SK-N-SH (cell line): ENCODE results near the gene STK4. TPM values are rescaled to one million over a fixed set of nuclear protein-coding genes. Genes with fewer than 3 reads are reported as not detected.

Experiments
- CTCF ChIA-PET: fragments of 300-600, 350-600 bp; formaldehyde crosslinking; extraction: SDS; loops from one replicate; lab custom pipeline; 2021; lab: Yijun Ruan, JAX
- POLR2A ChIA-PET: fragments of 350-600 bp; sonication (Branson Sonifier 250); formaldehyde crosslinking; extraction: SDS; loops from one replicate; lab custom pipeline; 2020; ENCODE audit warnings: antibody characterized with exemption, inconsistent platforms; lab: Yijun Ruan, JAX
- DNase-seq: peaks from one replicate; pipeline ENCODE4 v3.0.0; 2012
- H2AFZ ChIP-seq: fragments of 200-600 bp; sonication (generic); 2 replicates; pipeline ENCODE4 v1.8.1; 2016; ENCODE audit warnings: antibody characterized with exemption, mild to moderate bottlenecking, low read depth
- H3F3A ChIP-seq: fragments of 200-600 bp; sonication (generic); replicated peaks from 2 replicates; pipeline ENCODE3; 2016; ENCODE audit warnings: antibody characterized with exemption, mild to moderate bottlenecking; ENCODE audit not compliant: insufficient read depth
- H3K27ac ChIP-seq, 2 experiments: fragments of 200-500 bp in 1 of 2; fragments of 200-600 bp in 1 of 2; sonication (Bioruptor generic) in 1 of 2; sonication (generic), shearing (Covaris generic) in 1 of 2; 2 replicates each; pipeline versions ENCODE4 v1.5.1 to v1.6.1; 2014 to 2016; ENCODE audit warnings: low read depth in 2 of 2, inconsistent platforms in 1 of 2, low read length in 1 of 2, mild to moderate bottlenecking in 1 of 2, mixed read lengths in 1 of 2
- H3K27me3 ChIP-seq: fragments of 200-600 bp; sonication (generic), shearing (Covaris generic); 2 replicates; pipeline ENCODE4 v1.6.1; 2016; ENCODE audit warnings: mixed run types; ENCODE audit not compliant: insufficient read depth
- H3K36me3 ChIP-seq, 2 experiments: fragments of 200-500 bp in 1 of 2; fragments of 200-600 bp in 1 of 2; sonication (Bioruptor generic) in 1 of 2; sonication (generic) in 1 of 2; replicated peaks in 1 of 2; 2 replicates each; pipeline versions ENCODE3 to v1.5.1; 2014 to 2016; ENCODE audit warnings: low read length in 1 of 2, mild to moderate bottlenecking in 1 of 2; ENCODE audit not compliant: insufficient read depth in 2 of 2, control insufficient read depth in 1 of 2
- H3K4me1 ChIP-seq, 2 experiments: fragments of 200-500 bp in 1 of 2; fragments of 200-600 bp in 1 of 2; sonication (Bioruptor generic) in 1 of 2; sonication (generic), shearing (Covaris generic) in 1 of 2; 2 replicates each; pipeline versions ENCODE4 v1.5.1 to v1.6.1; 2014 to 2016; ENCODE audit warnings: low read depth in 1 of 2, low read length in 1 of 2, mixed run types in 1 of 2; ENCODE audit not compliant: insufficient read depth in 2 of 2, control insufficient read depth in 1 of 2
- H3K4me2 ChIP-seq: fragments of 200-600 bp; sonication (generic), shearing (Covaris generic); 2 replicates; pipeline ENCODE4 v1.6.1; 2017; ENCODE audit warnings: mixed run types
- H3K4me3 ChIP-seq, 2 experiments: fragments of 200-500 bp in 1 of 2; fragments of 200-600 bp in 1 of 2; sonication (Bioruptor generic) in 1 of 2; sonication (generic), shearing (Covaris generic) in 1 of 2; 2 replicates each; pipeline versions ENCODE4 v1.5.1 to v1.8.1; 2014 to 2016; ENCODE audit warnings: low read depth in 2 of 2, inconsistent platforms in 1 of 2, low read length in 1 of 2, mild to moderate bottlenecking in 1 of 2, mixed read lengths in 1 of 2, moderate library complexity in 1 of 2
- H3K79me2 ChIP-seq: fragments of 200-600 bp; sonication (generic); 2 replicates; pipeline ENCODE4 v1.8.1; 2017; ENCODE audit warnings: mild to moderate bottlenecking; ENCODE audit not compliant: insufficient read depth
- H3K9ac ChIP-seq: fragments of 200-600 bp; sonication (generic); 2 replicates; pipeline ENCODE4 v1.6.1; 2017; ENCODE audit warnings: mixed run types
- H3K9me2 ChIP-seq: fragments of 200-600 bp; sonication (generic); 2 replicates; pipeline ENCODE4 v1.6.1; 2017; ENCODE audit warnings: mixed run types
- H3K9me3 ChIP-seq: fragments of 200-600 bp; sonication (generic); 2 replicates; pipeline ENCODE4 v1.6.1; 2017; ENCODE audit warnings: mixed run types, mild to moderate bottlenecking, moderate library complexity
- H4K20me1 ChIP-seq: fragments of 200-600 bp; sonication (generic); 2 replicates; pipeline ENCODE4 v1.6.1; 2017; ENCODE audit warnings: mild to moderate bottlenecking, mixed run types; ENCODE audit not compliant: insufficient read depth
- CHD2 ChIP-seq: fragments of 150-350 bp; IDR thresholded peaks from 2 replicates; pipeline ENCODE4 v1.6.1; 2018; ENCODE audit warnings: low read length; ENCODE audit not compliant: partially characterized antibody
- ELF1 ChIP-seq: IDR thresholded peaks from 2 replicates; pipeline ENCODE4 v1.4.0; 2012
- FOXM1 ChIP-seq: IDR thresholded peaks from 2 replicates; pipeline ENCODE4 v1.4.0; 2012; ENCODE audit warnings: low read depth, mild to moderate bottlenecking
- GABPA ChIP-seq: IDR thresholded peaks from 2 replicates; pipeline ENCODE4 v1.4.0; 2012; ENCODE audit warnings: low read depth, mild to moderate bottlenecking
- GATA2 ChIP-seq: sonication (generic); formaldehyde crosslinking; IDR thresholded peaks from 2 replicates; pipeline ENCODE4 v1.5.0; 2020; ENCODE audit warnings: mild to moderate bottlenecking, missing genetic modification reagents
- JUND ChIP-seq: IDR thresholded peaks from 2 replicates; pipeline ENCODE4 v1.4.0; 2012
- MAX ChIP-seq: IDR thresholded peaks from 2 replicates; pipeline ENCODE4 v1.4.0; 2012; ENCODE audit warnings: low read depth
- MEF2A ChIP-seq: IDR thresholded peaks from 2 replicates; pipeline ENCODE4 v1.4.0; 2012; ENCODE audit warnings: low read depth, borderline replicate concordance
- MXI1 ChIP-seq: IDR thresholded peaks from 2 replicates; pipeline ENCODE4 v1.6.1; 2012; ENCODE audit warnings: mild to moderate bottlenecking, low read depth, low read length, improper control_type of control experiment
- NFIC ChIP-seq: IDR thresholded peaks from 2 replicates; pipeline ENCODE4 v1.4.0; 2012; ENCODE audit warnings: borderline replicate concordance
- NRF1 ChIP-seq: IDR thresholded peaks from 2 replicates; pipeline ENCODE4 v1.6.1; 2012; ENCODE audit warnings: low read depth, mild to moderate bottlenecking, low read length
- PBX3 ChIP-seq: IDR thresholded peaks from 2 replicates; pipeline ENCODE4; 2012
- POLR2AphosphoS5 ChIP-seq: IDR thresholded peaks from 2 replicates; pipeline ENCODE4 v1.6.1; 2012; ENCODE audit warnings: low read depth, low read length
- RAD21 ChIP-seq: IDR thresholded peaks from 2 replicates; pipeline ENCODE4 v1.6.1; 2012; ENCODE audit warnings: mild to moderate bottlenecking, low read length
- TEAD4 ChIP-seq: IDR thresholded peaks from 2 replicates; pipeline ENCODE4 v1.4.0; 2012; ENCODE audit warnings: mild to moderate bottlenecking, borderline replicate concordance; ENCODE audit not compliant: insufficient read depth
- WGBS: methylation state at CpG from one replicate; pipeline ENCODE4 v1.1.6; 2017; ENCODE audit warnings: low lambda C conversion rate; 5-methylcytosine and 5-hydroxymethylcytosine counted together
- polyA plus RNA-seq, 3 experiments: library from polyadenylated mRNA; depleted of rRNA; stranded (reverse); fragments of >200 nt; gene quantifications; 2 replicates each; pipeline ENCODE4 v1.2.3, GENCODE V29; 2012
- TF ChIP-seq, protein P1 (sequence below): IDR thresholded peaks from 2 replicates; pipeline ENCODE4 v1.4.0; 2012; ENCODE audit warnings: low read depth, borderline replicate concordance
- TF ChIP-seq, protein P2 (sequence below): fragments of 150-350 bp; IDR thresholded peaks from 2 replicates; pipeline ENCODE4 v1.6.1; 2016; ENCODE audit warnings: mild to moderate bottlenecking, low read depth, low read length

STK4 gene
- polyA plus RNA-seq, 1 of the 3 experiments (the other 2 are of a cell fraction): 11.4 TPM

GRCh38 chr20:44938637-44939036 is 27.7 kb upstream of the STK4 start:
- TF ChIP-seq, protein P1, sequence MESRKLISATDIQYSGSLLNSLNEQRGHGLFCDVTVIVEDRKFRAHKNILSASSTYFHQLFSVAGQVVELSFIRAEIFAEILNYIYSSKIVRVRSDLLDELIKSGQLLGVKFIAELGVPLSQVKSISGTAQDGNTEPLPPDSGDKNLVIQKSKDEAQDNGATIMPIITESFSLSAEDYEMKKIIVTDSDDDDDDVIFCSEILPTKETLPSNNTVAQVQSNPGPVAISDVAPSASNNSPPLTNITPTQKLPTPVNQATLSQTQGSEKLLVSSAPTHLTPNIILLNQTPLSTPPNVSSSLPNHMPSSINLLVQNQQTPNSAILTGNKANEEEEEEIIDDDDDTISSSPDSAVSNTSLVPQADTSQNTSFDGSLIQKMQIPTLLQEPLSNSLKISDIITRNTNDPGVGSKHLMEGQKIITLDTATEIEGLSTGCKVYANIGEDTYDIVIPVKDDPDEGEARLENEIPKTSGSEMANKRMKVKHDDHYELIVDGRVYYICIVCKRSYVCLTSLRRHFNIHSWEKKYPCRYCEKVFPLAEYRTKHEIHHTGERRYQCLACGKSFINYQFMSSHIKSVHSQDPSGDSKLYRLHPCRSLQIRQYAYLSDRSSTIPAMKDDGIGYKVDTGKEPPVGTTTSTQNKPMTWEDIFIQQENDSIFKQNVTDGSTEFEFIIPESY: no peak
- TF ChIP-seq JUND (no peak), CHD2 (no peak), TEAD4 (no peak), NFIC (no peak), GATA2 (CRISPR knock-in tag) (no peak), FOXM1 (no peak)
- TF ChIP-seq, protein P2, sequence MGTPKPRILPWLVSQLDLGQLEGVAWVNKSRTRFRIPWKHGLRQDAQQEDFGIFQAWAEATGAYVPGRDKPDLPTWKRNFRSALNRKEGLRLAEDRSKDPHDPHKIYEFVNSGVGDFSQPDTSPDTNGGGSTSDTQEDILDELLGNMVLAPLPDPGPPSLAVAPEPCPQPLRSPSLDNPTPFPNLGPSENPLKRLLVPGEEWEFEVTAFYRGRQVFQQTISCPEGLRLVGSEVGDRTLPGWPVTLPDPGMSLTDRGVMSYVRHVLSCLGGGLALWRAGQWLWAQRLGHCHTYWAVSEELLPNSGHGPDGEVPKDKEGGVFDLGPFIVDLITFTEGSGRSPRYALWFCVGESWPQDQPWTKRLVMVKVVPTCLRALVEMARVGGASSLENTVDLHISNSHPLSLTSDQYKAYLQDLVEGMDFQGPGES: no peak
- peaks cover 6% of the 10 kb centered on the region for H3F3A ChIP-seq
- ChIA-PET POLR2A (no interaction called here), CTCF (interaction anchor here (1.3 kb wide), 1 partner anchor 28 kb away, joined by 3 read pairs; no protein-coding TSS in a partner anchor)
- H3K9ac ChIP-seq: no peak overlapping the region
- no peak for DNase-seq
- no peaks in the 10 kb centered on the region for H3K27me3 ChIP-seq
- no peaks in the 10 kb centered on the region for H4K20me1 ChIP-seq
- H3K9me3 ChIP-seq: no peaks in the 10 kb centered on the region
- no peaks in the 10 kb centered on the region for H3K79me2 ChIP-seq
- no peak overlapping the region for H3K27ac ChIP-seq
- no peaks in the 10 kb centered on the region for H3K9me2 ChIP-seq
- H3K4me1 ChIP-seq: no peaks in the 10 kb centered on the region
- no peak overlapping the region for H3K4me2 ChIP-seq
- H2AFZ ChIP-seq: no peak overlapping the region
- WGBS: 97% methylated on average over 9 of the region's 9 CpGs
- H3K36me3 ChIP-seq: peaks cover 9 to 63% of the 10 kb centered on the region in 2 experiments
- no peak overlapping the region for H3K4me3 ChIP-seq

GRCh38 chr20:44941120-44941691 is 25.1 kb upstream of the STK4 start:
- H3K36me3 ChIP-seq: peaks cover 20 to 72% of the 10 kb centered on the region in 2 experiments
- H3K9me2 ChIP-seq: no peaks in the 10 kb centered on the region
- H3F3A ChIP-seq: peaks cover 15% of the 10 kb centered on the region
- H3K4me1 ChIP-seq: no peaks in the 10 kb centered on the region
- H3K4me2 ChIP-seq: no peak overlapping the region
- no peaks in the 10 kb centered on the region for H3K9me3 ChIP-seq
- no peak overlapping the region for H2AFZ ChIP-seq
- H4K20me1 ChIP-seq: no peaks in the 10 kb centered on the region
- no peak overlapping the region for H3K27ac ChIP-seq
- H3K27me3 ChIP-seq: no peaks in the 10 kb centered on the region
- ChIA-PET POLR2A (interaction anchor here (1.2 kb wide), 1 partner anchor 11 kb away, joined by 3 read pairs; no protein-coding TSS in a partner anchor), CTCF (interaction anchor here (0.6 to 2.0 kb wide), 6 partner anchors 11 to 830 kb away, joined by 3 to 12 read pairs (median 3); partner anchors contain the start of gene TOMM34)
- WGBS: 86% methylated on average over 4 of the region's 7 CpGs
- H3K9ac ChIP-seq: no peak overlapping the region
- no peak for DNase-seq
- H3K79me2 ChIP-seq: no peaks in the 10 kb centered on the region
- no peak overlapping the region for H3K4me3 ChIP-seq
- TF ChIP-seq NRF1: no peak
- TF ChIP-seq GABPA: no peak
- no peak for TF ChIP-seq RAD21
- no peak for TF ChIP-seq POLR2AphosphoS5
- TF ChIP-seq MXI1: no peak
- TF ChIP-seq TEAD4: no peak
- TF ChIP-seq MAX: no peak
- no peak for TF ChIP-seq JUND
- no peak for TF ChIP-seq PBX3
- no peak for TF ChIP-seq ELF1
- no peak for TF ChIP-seq MEF2A
- TF ChIP-seq, protein P1: no peak
